NK-92 treated with Interleukin-12 subunit alpha and Interleukin-12 subunit beta, amount 100 ng/mL, for 24 hours (cell line): ENCODE data around the gene CRACR2B.

Source experiments
- DNase-seq: peaks from one replicate; lab custom pipeline; 2025; lab: John Stamatoyannopoulos, UW

Gene CRACR2B

GRCh38 chr11:839875-840617, 12.3 kb downstream of the CRACR2B start:
- no peak for DNase-seq

DNA sequence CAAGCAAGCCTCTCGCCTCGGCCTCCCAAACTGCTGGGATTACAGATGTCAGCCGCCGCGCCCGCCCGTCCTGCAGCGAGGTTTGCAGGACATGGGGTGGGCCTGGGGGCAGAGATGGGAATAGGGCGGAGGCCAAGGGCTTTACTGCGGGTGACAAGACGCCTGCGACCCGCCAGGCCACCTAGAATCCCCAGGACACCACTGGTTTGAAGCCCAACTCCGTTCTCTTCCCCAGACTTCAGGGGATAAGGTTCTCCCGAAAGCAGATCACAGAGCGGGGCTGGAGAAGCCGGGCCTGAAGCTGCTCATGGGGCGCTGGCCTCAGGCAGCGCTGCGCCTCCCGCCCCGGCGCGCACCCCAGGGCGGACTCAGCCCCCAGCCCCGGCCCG, 14.3 kb downstream of the CRACR2B start:
- no peak for DNase-seq

DNA sequence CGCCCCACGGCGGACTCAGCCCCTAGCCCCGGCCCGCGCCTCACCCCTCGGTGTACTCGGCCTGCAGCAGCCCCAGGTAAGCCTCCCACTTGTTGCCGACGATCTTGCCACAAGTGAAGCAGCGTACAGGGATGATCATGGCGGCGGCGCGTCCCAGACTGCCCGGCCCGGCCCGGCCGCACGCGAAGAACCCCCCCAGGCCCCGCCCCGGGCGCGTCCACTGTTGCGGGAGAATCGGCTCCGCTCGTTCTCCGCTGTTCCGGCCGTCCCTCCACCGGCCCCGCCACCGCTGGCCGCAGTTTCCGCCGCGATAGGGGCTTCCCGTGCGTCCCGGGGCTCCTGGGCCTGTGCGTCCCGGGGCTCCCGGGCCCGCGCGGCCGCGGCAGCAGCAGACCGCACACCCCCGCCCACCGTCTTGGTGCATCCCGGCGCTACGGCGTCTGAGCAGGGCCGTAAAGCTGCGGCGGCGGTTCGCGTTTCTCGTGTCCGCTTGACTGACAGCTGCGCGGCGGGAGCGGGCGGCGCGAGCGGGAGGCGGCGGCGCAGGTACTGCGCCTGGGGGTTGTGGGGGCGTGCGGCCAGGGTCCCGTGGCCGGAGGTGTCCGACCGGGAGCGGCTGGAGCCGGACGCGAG, 14.8 kb downstream of the CRACR2B start, which contains the start of the genes POLR2L and TSPAN4:
Gene POLR2L, minus strand, starts transcription at position 160 of the 633 bp plus-strand sequence. Its CDS starts 21 bp downstream, at position 139.
Gene TSPAN4, plus strand, starts transcription at position 483 of the 633 bp plus-strand sequence. CDS start 7,453 bp downstream, outside the sequence.
- peak; percentile 70 for DNase-seq

DNA sequence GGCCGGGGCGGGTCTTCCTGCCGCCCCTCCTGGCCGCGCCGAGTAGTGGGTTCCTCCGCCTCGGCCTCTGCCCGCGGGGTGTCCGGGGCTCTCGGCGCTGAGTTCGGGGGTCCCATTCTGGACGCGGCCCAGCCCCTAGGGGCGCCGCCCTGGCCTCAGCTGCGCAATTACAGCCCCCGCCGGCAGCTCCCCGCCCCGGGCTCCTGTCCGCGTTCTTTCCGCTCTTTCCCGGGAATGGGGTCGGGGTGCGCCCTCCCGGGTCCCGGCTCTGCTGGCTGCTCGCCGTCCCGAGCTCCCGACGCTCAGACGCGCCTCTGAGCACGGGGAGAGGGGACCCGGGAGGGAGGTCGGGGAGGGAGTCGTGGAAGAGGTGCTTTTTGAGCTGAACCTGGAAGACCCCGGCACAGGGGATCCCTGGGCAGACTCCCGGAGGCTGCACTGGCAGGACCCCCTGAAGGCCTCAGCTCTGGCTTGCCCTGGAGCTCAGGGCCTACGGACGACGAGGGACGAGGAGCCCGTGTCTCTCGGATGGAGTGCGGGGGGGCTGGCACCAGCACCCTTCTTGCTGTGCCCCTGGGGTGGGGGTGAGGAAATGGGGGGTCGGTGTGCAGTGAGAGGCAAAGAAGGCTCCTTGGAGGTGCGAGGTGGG, 15.5 kb downstream of the CRACR2B start:
- no peak for DNase-seq

- DNase-seq: no peak
These were observed 16.3 kb downstream of the CRACR2B start for GRCh38 chr11:843818-844692.

- DNase-seq: no peak
These were observed 17.2 kb downstream of the CRACR2B start for GRCh38 chr11:844693-845644.

DNA sequence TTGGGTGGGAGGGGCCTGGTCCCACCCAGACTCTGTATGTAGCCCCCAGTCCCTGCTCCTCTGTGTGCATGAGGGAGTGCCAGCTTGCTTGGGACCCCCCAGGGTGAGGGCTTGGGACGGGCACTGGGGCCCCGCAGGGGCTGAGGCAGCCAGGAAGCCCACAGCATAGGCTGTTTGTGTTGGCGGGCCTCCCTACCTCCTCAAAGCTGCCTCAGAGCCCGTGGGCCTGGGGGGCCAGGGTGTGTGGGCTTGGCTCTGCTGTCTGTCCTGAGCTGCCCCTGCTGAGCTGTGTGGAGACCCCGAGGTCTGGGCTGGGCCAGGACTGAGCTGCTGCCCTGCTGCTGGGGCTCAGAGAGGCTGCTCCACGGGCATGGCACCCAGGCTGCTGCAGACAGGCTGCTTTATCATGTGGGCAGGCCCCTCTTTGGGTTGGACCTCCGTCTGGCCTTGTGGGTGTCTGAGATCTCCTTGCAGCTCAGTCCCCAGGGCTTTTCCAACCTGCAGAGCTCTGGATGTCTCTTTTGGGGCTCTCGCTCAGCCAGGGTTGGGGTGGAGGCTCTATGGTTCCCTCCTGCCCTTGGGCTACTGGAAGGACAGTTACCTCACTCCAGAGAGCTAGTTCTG, 18.3 kb downstream of the CRACR2B start:
- DNase-seq: no peak

DNA sequence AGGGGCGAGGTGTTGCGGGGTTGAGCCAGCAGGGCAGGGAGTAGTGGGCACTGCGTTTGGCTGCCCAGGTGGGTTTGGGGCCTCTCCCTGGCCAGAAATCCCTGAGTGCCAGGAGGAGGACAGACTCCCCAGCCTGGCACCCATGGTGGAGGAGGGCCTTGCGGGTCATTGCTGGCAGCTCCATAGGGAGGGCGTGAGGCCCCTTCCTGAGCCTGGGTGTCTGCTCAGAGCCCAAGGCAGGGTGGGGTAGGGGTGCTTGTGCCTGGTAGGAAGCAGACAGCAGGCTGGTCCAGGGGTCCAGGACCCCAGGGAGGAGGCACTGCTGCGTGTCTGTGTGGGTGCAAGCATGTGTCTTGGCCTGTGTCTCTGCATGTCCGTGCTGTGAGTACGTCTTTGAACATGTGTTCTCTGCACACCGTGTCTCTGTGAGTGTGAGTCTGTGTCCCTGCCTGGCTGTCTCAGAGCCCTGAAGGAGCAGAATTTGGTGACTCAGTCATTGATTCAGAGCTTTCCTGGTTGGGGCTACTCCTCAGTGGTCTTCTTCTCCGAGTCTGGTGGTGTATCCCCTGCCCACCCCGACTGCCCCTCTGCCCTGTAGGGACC, 18.9 kb downstream of the CRACR2B start:
- DNase-seq: no peak

DNA sequence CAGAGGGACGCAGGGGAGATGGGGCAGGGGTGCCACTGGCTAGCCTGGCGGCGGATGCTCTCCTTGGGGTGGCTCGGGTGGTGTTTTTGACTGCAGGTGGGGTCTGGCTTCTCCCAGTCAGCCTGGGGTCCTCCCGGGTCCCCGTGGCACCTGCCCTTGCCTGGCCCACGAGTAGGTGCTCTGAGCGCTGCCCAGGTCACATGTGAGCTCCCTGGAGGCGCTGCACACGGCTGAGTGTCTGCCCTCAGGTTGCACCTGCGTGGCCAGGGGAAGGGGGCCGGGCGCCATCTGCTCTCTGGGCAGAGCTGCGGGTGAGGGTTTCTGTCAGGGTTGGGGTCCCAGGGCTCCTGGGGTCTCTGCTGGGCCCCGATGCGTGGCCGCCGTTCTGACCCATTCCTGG, 20.2 kb downstream of the CRACR2B start:
- DNase-seq: no peak

DNA sequence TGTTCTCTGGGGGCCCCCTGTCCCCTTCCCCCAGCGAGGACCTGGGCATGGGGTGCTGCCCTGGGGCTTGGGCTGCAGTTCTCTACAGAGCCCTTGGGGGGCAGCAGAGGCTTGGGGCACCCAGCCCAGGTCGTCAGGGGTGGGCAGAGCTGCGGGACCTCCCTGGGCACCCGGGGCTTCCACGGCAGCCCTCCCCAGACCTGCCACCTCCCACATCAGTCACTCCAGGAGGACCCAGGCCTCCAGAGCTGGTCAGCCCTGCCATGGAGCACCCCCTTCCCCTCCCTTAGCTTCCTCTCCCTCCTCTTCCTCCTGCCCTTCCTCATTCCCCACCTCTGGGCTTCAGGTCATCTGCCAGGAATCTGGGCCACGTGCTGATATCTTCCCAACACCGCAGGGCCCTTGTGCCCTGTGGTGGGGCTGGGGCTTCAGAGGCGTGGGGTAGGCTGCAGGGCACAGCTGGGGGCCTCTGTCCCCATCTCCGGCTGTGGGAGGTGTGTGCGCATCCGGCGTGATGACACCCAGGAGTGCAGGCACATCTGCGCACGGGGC, 20.7 kb downstream of the CRACR2B start:
- DNase-seq: no peak

GRCh38 chr11:849104-849824, 21.5 kb downstream of the CRACR2B start:
- no peak for DNase-seq

- DNase-seq: no peak
These were observed 22.4 kb downstream of the CRACR2B start for GRCh38 chr11:849951-850774.

DNA sequence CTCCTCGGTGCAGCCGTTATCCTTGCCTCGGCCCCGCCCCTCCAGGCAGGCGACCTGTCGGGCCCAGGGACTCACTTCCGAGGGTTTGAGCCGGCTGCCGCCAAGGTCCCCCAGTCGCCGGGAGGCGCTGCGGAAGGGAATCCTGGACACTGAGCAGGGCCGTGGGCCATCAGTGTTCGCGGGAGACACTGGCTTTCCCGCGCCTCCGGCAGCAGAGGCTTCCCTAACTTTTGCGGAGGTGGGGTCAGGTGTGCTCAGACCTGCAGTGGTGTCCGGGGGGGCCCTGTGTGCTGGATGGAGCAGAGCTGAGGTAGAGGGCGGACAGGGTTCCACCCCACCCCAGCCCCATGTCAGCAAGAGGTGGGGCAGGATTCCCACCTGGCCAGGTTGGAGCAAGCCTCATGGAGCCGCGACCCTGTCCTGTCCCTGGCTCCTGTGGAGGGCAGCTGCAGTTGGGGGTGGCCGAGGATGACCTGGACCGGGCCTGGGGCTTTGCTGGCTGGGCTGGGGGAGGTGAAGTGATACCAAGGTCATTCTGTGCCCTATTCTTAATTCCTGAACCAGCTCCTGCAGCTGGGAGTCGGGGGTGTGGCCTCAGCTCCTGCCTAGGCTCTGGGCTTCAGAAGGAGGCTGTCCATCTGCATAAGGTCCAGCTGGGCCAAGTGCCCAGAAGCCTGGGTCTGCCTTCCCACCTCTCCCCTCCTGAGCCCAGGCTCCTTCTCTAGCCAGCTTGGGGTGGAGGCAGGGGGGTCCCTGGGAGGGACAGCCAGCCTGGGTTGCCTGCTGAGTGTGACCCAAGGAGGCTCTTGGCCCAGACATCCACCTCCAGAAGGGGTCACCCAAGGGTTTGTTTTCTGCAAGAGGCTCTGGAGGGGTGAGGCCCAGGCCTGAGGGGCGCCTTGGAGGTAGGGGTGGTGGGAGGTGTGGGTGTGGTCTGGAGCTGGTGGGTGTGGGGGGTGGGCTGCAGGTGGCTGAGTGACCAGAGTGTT, 23.4 kb downstream of the CRACR2B start:
- DNase-seq: no peak

- DNase-seq: no peak
These were observed 25.0 kb downstream of the CRACR2B start for GRCh38 chr11:852762-853161.

DNA sequence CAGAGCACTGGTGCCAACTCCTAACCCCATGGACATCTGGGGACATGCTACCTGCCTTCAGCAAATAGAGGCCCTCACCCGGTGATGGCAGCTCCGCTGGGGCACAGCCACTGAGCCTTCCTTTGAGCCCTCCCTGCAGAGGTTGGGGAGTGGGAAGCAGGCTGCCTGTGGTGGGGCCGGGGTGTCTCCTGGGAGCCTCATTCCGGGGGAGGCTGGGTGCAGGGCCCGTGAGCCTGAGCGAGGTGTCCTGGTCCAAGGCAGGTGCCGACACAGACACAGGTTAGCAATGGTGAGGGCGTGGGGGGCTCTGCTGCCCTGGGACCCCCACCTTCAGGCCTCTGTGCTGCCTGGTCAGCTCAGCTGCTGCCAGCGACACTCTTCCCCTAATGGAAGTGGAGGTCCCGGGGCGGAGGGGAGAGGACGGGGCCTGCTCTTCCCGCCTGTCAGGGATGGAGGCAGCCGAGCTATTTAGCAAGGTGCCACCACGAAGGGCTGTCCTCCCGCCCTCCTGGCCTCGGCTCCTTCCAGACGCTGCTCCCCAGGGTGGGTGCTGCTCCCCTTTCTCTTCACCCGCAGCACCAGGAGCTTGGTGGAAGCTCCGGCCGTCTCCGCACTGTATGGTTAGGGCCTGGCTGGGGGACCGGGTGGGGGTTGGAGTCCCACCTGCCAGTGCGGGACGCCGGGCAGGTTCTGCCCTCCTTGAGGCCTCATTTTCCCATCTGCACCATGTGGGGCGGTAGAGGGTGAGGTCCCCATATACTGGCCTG, 26.1 kb downstream of the CRACR2B start:
- no peak for DNase-seq
